ENCODE data around the gene SLC27A3.

Gene SLC27A3

GRCh38 chr1:153800516-153800915, 25.3 kb downstream of the SLC27A3 start:
- no peak for DNase-seq

- no peak for DNase-seq
These were observed 25.9 kb downstream of the SLC27A3 start for GRCh38 chr1:153801028-153801625.

GRCh38 chr1:153801786-153802697, 26.8 kb downstream of the SLC27A3 start:
- DNase-seq: no peak

GRCh38 chr1:153803470-153804056, 28.4 kb downstream of the SLC27A3 start:
- no peak for DNase-seq

GRCh38 chr1:153804112-153804511, 28.9 kb downstream of the SLC27A3 start:
- no peak for DNase-seq

- peak; percentile 98 for DNase-seq
These were observed 30.0 kb downstream of the SLC27A3 start for GRCh38 chr1:153805042-153805745.

GRCh38 chr1:153805886-153806719, 30.9 kb downstream of the SLC27A3 start:
- DNase-seq: no peak

- DNase-seq: no peak
These were observed 41.2 kb downstream of the SLC27A3 start for GRCh38 chr1:153816283-153816889.

GRCh38 chr1:153818876-153819275, 43.7 kb downstream of the SLC27A3 start:
- peak; percentile 36 for DNase-seq

GRCh38 chr1:153827168-153827964, 52.2 kb downstream of the SLC27A3 start:
- DNase-seq: no peak
